ENCODE results near the gene DBP. TPM values are rescaled to one million over a fixed set of nuclear protein-coding genes. Genes with fewer than 3 reads are reported as not detected.
A peak's percentile ranks its signal among the peaks of the same experiment; 100 is the strongest.

DBP gene
- total RNA-seq, 1 experiment from 2014 or later: 12.6 TPM

GRCh38 chr19:48618278-48618915 is 18.8 kb downstream of the DBP start:
- Histone ChIP-seq H3K27ac (ENCODE audit: insufficient read length, low read depth, low read length) (peak overlapping the region; percentile 25), H4K20me1 (ENCODE audit: control insufficient read depth, insufficient read depth, insufficient read length) (no peaks in the 10 kb centered on the region), H4K8ac (replicated peaks; ENCODE audit: insufficient read length, low read depth, low read length) (no peak overlapping the region), H2BK120ac (ENCODE audit: low read depth, low read length, poor library complexity, severe bottlenecking) (peak overlapping the region; percentile 74), H3K9me3 (ENCODE audit: control insufficient read depth, low read depth, low read length) (no peaks in the 10 kb centered on the region), H4K91ac (ENCODE audit: insufficient read length, low read depth, low read length) (peak overlapping the region; percentile 85), H2BK20ac (ENCODE audit: low read depth, low read length, poor library complexity, severe bottlenecking) (no peak overlapping the region), H3K23me2 (ENCODE audit: insufficient read length, low read depth, low read length, poor library complexity, severe bottlenecking) (peaks cover 11% of the 10 kb centered on the region), H3K79me2 (ENCODE audit: insufficient read depth, low read length) (peaks cover 18% of the 10 kb centered on the region), H3K4me2 (ENCODE audit: insufficient read depth, insufficient read length, low read length) (peak overlapping the region; percentile 87), H2BK15ac (ENCODE audit: low read depth, low read length) (no peak overlapping the region), H3K4ac (ENCODE audit: low read depth, low read length) (peak overlapping the region; percentile 54; the same call in 1 of the 2 replicates), H4K5ac (ENCODE audit: insufficient read length, low read depth, low read length) (peak overlapping the region; percentile 91), H3K23ac (ENCODE audit: insufficient read length, low read depth, low read length) (no peak overlapping the region), H2AK5ac (ENCODE audit: insufficient read length, low read length) (no peak overlapping the region), H3K27me3 (ENCODE audit: insufficient read depth, low read length) (no peaks in the 10 kb centered on the region), H3K18ac (ENCODE audit: insufficient read length, low read depth, low read length) (peak overlapping the region; percentile 91), H2BK12ac (ENCODE audit: insufficient read length, low read depth, low read length) (no peak overlapping the region), H3T11ph (ENCODE audit: low read length) (no peak overlapping the region), H2BK5ac (ENCODE audit: insufficient read length, low read length) (peak overlapping the region; percentile 94), H3K79me1 (ENCODE audit: insufficient read depth, low read depth, low read length, poor library complexity, severe bottlenecking) (peaks cover 4% of the 10 kb centered on the region), H3K4me1 (ENCODE audit: insufficient read depth, low read length) (peaks cover 6% of the 10 kb centered on the region; the same call in 1 of the 2 replicates), H3K56ac (ENCODE audit: insufficient read length, low read depth, low read length) (peak overlapping the region; percentile 10), H3K14ac (ENCODE audit: insufficient read depth, low read length) (peak overlapping the region; percentile 92; the same call in 1 of the 2 replicates), H2AFZ (ENCODE audit: low read length) (no peak overlapping the region), H3K9ac (ENCODE audit: extremely low read depth, insufficient read length, low read length) (peak overlapping the region; percentile 99)
- Mint-ChIP-seq H3K9me3 (no peaks in the 10 kb centered on the region; a peak in 1 of 5 replicates), H3K36me3 (ENCODE audit: insufficient read depth in 1 of 3, low read depth in 3 of 3) (peaks cover 40 to 61% (median 55%) of the 10 kb centered on the region in 3 experiments), H3K27me3 (ENCODE audit: low read depth) (no peaks in the 10 kb centered on the region; the same call in 1 of the 2 replicates), H3K4me1 (peaks cover 42 to 56% of the 10 kb centered on the region in 2 experiments), H3K27ac (peak overlapping the region; percentile 96 to 100 (median 99)), H3K4me3 (peak overlapping the region; percentile 97 to 99)
- TF ChIP-seq CTCF (conservative IDR thresholded peaks at IDR 0.05): no peak
- DNase-seq: no peak
- WGBS (ENCODE audit: extremely low coverage, insufficient read length, low lambda C conversion rate): no CpG with 5 or more reads among the region's 18 CpGs
